Activated CD4-positive, alpha-beta memory T cell treated with anti-CD3 and anti-CD28 coated beads, Interleukin-2, amount 10 ng/mL, durations not matched to agents 7 days and 5 days (primary cell): ENCODE results near the gene UBE2G1. TPM values are rescaled to one million over a fixed set of nuclear protein-coding genes. Genes with fewer than 3 reads are reported as not detected.

ENCODE experiments used
- CTCF ChIA-PET: fragments of 350-600 bp; sonication (Branson Sonifier 250); formaldehyde crosslinking; loops from one replicate; lab custom pipeline; 2021; ENCODE audit warnings: antibody characterized with exemption, inconsistent platforms; lab: Charles Lee
- POLR2A ChIA-PET: fragments of 350-600 bp; sonication (Branson Sonifier 250); formaldehyde crosslinking; loops from one replicate; lab custom pipeline; 2021; ENCODE audit warnings: antibody characterized with exemption; lab: Charles Lee
- DNase-seq: peaks from one replicate; pipeline ENCODE4 v3.0.0-alpha.2; 2020
- H3K27ac Mint-ChIP-seq: one replicate; pipeline ENCODE4 v1.8.0; 2021; ENCODE audit warnings: mild to moderate bottlenecking, mixed read lengths
- H3K27me3 Mint-ChIP-seq: one replicate; pipeline ENCODE4 v1.8.0; 2021; ENCODE audit warnings: mixed read lengths
- H3K36me3 Mint-ChIP-seq: one replicate; pipeline ENCODE4 v1.8.0; 2021; ENCODE audit warnings: low read depth, mixed read lengths
- H3K4me1 Mint-ChIP-seq: one replicate; pipeline ENCODE4 v1.8.0; 2021; ENCODE audit warnings: mixed read lengths
- H3K4me3 Mint-ChIP-seq: one replicate; pipeline ENCODE4 v1.8.0; 2021; ENCODE audit warnings: mild to moderate bottlenecking, mixed read lengths
- H3K9me3 Mint-ChIP-seq: one replicate; pipeline ENCODE4 v1.8.0; 2021; ENCODE audit warnings: mixed read lengths
- total RNA-seq, 2 experiments: library from RNA; stranded (reverse); gene quantifications; one replicate each; pipeline ENCODE4 v1.2.3, GENCODE V29; 2021

UBE2G1 gene
- total RNA-seq, 2 experiments from 2014 or later = 65.3 to 66.4 TPM

DNA sequence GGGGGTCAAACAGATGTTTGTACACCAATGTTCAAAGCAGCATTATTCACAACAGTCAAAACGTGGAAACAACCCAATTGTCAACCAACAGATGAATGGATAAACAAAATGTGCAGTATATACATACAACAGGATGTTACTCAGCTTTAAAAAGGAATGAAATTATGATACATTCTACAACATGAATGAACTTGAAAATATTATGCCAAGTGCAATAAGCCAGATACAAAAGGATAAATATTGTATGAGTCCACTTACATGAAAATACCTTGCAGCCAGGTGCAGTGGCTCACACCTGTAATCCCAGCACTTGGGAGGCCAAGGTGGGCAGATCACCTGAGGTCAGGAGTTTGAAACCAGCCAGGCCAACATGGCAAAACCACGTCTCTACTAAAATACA is 39.9 kb downstream of the UBE2G1 start:
- Mint-ChIP-seq H3K4me1 (peaks cover 7% of the 10 kb centered on the region), H3K27me3 (no peaks in the 10 kb centered on the region), H3K27ac (no peak overlapping the region), H3K36me3 (peaks cover 43% of the 10 kb centered on the region), H3K9me3 (peaks cover 21% of the 10 kb centered on the region), H3K4me3 (no peak overlapping the region)
- CTCF ChIA-PET = no interaction called here
- DNase-seq = no peak
- POLR2A ChIA-PET = no interaction called here

DNA sequence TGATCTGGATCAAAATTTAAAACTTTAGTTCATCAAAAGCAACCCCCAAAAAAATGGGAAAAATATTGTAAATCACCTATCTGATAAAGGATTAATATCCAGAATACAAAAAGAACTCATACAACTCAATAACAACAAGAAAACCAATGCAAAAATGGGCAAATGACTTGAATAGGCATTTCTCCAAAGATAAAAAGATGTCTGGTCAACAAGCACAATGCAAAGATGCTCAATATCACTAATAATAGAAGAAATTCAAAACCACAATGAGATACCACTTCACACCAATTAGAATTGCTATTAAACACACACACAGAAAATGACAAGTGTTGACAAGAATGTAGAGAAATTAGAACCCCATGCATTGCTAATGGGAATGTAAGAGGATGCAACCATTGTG is 40.4 kb downstream of the UBE2G1 start:
- Mint-ChIP-seq H3K27ac (no peak overlapping the region), H3K27me3 (no peaks in the 10 kb centered on the region), H3K9me3 (peaks cover 21% of the 10 kb centered on the region), H3K4me3 (no peak overlapping the region), H3K36me3 (peaks cover 43% of the 10 kb centered on the region), H3K4me1 (peaks cover 7% of the 10 kb centered on the region)
- ChIA-PET CTCF (no interaction called here), POLR2A (no interaction called here)
- no peak for DNase-seq

DNA sequence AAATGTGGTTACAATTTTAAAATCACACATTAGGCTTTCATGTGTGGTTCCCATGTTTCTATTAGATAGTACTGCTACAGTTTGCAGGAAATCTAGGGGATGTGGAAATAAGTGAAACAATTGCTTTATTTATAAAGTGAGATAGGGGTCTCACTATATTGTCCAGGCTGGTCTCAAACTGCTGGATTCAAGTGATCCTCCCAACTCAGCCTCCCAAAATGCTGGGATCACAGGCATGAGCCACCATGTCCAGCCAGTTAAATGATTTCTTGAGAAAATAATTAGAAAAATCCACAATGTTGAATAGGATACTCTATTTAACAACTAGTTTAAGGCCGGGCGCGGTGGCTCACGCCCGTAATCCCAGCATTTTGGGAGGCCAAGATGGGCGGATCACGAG is 42.0 kb downstream of the UBE2G1 start:
- ChIA-PET POLR2A (no interaction called here), CTCF (no interaction called here)
- no peaks in the 10 kb centered on the region for H3K27me3 Mint-ChIP-seq
- H3K4me3 Mint-ChIP-seq = no peak overlapping the region
- peaks cover 36% of the 10 kb centered on the region for H3K36me3 Mint-ChIP-seq
- H3K9me3 Mint-ChIP-seq = peaks cover 21% of the 10 kb centered on the region
- peaks cover 7% of the 10 kb centered on the region for H3K4me1 Mint-ChIP-seq
- DNase-seq = no peak
- H3K27ac Mint-ChIP-seq = no peak overlapping the region

DNA sequence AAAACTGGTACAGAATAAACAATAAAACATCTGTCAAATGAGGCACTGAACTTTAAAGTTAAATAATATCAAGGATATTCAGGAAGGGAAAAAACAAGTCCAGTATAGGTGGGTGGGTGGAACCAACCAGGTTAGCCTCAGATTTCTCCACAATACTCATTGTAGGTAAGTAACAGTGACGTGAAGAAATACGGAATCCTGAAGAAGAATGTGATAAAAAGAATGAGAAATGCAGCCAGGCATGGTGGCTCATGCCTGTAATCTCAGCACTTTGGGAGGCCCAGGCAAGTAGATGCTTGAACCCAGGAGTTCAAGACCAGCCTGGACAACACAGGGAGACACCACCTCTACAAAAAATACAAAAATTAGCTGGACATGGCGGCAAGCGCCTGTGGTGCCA is 47.3 kb downstream of the UBE2G1 start:
- no peaks in the 10 kb centered on the region for H3K9me3 Mint-ChIP-seq
- DNase-seq = no peak
- H3K27me3 Mint-ChIP-seq = no peaks in the 10 kb centered on the region
- no peak overlapping the region for H3K27ac Mint-ChIP-seq
- no peak overlapping the region for H3K4me3 Mint-ChIP-seq
- H3K4me1 Mint-ChIP-seq = peaks cover 6% of the 10 kb centered on the region
- ChIA-PET CTCF (interaction anchor here (0.5 kb wide), 1 partner anchor 14 kb away, joined by 4 read pairs; no protein-coding TSS in a partner anchor), POLR2A (no interaction called here)
- peaks cover 5% of the 10 kb centered on the region for H3K36me3 Mint-ChIP-seq

DNA sequence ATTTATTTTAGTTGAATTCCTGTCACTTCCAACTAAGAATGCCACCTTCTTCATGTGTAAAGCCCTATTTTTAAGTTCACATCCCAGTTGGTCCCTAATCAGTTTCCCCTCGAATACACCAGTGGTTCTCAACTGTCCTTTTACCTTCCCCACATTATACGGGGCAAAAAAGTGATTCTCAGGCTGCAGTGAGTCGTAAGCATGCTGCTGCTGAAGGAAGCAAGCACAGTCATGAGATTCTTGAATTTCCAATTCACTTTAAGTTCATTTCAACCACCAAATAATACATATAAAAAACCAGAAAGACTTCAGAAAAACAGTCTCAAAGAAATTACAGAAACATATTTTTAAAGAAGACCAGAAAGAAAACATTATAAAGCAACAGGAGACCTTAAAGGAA is 47.9 kb downstream of the UBE2G1 start:
- no peak overlapping the region for H3K27ac Mint-ChIP-seq
- no peaks in the 10 kb centered on the region for H3K27me3 Mint-ChIP-seq
- DNase-seq = no peak
- CTCF ChIA-PET = no interaction called here
- H3K4me1 Mint-ChIP-seq = peaks cover 12% of the 10 kb centered on the region
- H3K4me3 Mint-ChIP-seq = no peak overlapping the region
- POLR2A ChIA-PET = no interaction called here
- no peaks in the 10 kb centered on the region for H3K9me3 Mint-ChIP-seq
- H3K36me3 Mint-ChIP-seq = peaks cover 5% of the 10 kb centered on the region

DNA sequence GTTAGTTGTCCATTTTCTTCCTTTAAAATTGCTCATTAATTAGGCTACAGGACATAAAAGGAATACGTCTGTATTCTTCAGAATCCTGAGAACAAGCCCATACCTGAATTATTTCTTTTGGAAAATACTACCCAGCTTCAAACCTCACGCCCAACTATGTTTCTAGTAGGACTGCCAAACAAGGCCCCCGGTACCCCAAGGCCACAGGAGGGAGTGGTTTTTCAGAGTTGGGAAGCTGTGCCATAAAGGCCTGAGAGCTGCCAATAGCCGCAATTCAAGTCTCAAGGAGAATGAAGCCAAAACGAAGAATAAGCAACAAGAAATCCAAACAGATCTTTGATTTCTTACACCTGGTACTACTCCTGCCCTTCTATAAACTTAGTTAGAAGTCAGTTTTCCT is 48.3 kb downstream of the UBE2G1 start:
- Mint-ChIP-seq H3K27ac (no peak overlapping the region), H3K9me3 (no peaks in the 10 kb centered on the region), H3K27me3 (no peaks in the 10 kb centered on the region), H3K4me1 (peaks cover 15% of the 10 kb centered on the region), H3K36me3 (peaks cover 5% of the 10 kb centered on the region), H3K4me3 (no peak overlapping the region)
- no peak for DNase-seq
- ChIA-PET CTCF (no interaction called here), POLR2A (no interaction called here)

DNA sequence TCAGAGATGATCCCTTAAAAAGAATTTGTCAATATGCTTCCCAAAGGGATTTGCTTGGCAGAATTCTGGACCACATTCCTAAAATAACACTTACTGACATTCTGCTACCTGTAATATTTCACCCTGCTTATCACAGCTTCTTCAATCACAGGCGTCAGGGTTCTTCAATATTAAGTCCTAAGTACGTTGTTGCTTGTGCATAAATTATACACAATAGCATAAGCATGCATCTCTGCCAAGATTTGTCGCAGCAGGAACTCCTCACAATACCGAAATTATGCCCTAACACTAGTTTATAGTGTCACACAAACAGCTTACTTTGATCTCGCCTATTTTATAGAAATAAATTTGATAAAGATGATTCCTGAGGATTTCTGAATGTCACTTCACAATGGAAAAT is 48.9 kb downstream of the UBE2G1 start:
- Mint-ChIP-seq H3K4me1 (peaks cover 21% of the 10 kb centered on the region), H3K27ac (no peak overlapping the region), H3K36me3 (peaks cover 5% of the 10 kb centered on the region), H3K9me3 (no peaks in the 10 kb centered on the region), H3K27me3 (no peaks in the 10 kb centered on the region), H3K4me3 (no peak overlapping the region)
- DNase-seq = no peak
- ChIA-PET POLR2A (no interaction called here), CTCF (no interaction called here)

DNA sequence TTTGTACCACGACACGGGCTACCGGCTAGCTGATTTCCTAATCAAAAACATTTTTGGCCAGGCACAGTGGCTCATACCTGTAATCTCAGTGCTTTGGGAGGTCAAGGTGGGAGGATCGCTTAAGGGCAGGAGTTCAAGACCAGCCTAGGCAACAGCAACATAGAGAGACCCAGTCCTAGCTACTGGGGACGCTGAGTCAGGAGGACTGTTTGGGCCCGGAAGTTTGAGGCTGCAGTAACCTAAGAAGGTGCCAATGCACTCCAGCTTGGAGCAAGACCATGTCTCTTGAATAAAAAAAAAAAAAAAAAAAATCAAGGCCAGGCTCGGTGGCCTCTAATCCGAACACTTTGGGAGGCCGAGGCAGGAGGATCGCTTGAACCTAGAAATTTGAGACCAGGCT is 49.8 kb downstream of the UBE2G1 start:
- H3K36me3 Mint-ChIP-seq = peaks cover 2% of the 10 kb centered on the region
- H3K27ac Mint-ChIP-seq = no peak overlapping the region
- H3K4me1 Mint-ChIP-seq = peaks cover 22% of the 10 kb centered on the region
- ChIA-PET POLR2A (no interaction called here), CTCF (interaction anchor here (0.7 kb wide), 1 partner anchor 69 kb away, joined by 3 read pairs; no protein-coding TSS in a partner anchor)
- H3K4me3 Mint-ChIP-seq = no peak overlapping the region
- H3K27me3 Mint-ChIP-seq = no peaks in the 10 kb centered on the region
- no peak for DNase-seq
- H3K9me3 Mint-ChIP-seq = no peaks in the 10 kb centered on the region

DNA sequence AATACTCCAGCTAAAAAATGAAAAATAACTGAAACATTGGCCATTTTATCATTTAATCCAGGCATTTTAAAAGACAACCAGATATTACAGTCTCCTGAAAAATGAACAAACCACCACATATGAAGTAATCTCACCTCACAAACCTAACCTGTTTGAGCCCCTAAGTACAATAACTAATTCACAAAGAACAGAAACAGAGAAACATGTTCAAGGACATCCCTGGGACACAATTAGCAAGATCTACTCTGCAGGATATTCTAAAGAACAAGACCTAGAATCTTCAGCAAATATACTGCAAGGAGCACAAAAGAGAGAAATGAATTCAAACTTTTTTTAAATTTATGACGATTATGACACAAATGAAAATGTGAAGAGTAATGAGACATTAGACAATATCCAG is 51.9 kb downstream of the UBE2G1 start:
- Mint-ChIP-seq H3K36me3 (peaks cover 2% of the 10 kb centered on the region), H3K27ac (no peak overlapping the region), H3K4me3 (no peak overlapping the region), H3K27me3 (no peaks in the 10 kb centered on the region), H3K9me3 (no peaks in the 10 kb centered on the region), H3K4me1 (peaks cover 29% of the 10 kb centered on the region)
- no peak for DNase-seq
- ChIA-PET CTCF (no interaction called here), POLR2A (no interaction called here)

DNA sequence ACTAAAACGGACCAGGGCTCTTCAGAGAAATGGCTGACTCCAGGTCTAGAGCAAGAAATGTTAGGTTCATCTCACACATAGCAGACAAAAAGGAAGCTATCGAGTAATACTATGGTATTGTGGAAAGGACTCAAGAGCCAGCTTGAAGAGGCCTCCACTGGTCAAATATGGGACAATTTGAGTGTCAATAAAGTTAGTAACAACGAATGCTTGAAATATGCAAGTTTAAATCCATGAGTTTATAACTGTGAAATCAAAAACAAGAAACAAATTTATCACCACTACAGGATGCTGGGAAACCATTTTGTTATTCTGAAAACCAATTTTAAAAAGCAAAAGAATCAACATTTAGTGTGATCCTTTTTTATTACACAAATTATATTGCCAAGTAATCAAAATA is 52.3 kb downstream of the UBE2G1 start:
- Mint-ChIP-seq H3K9me3 (no peaks in the 10 kb centered on the region), H3K27me3 (no peaks in the 10 kb centered on the region), H3K36me3 (peaks cover 2% of the 10 kb centered on the region), H3K4me1 (peaks cover 32% of the 10 kb centered on the region), H3K27ac (no peak overlapping the region), H3K4me3 (no peak overlapping the region)
- DNase-seq = no peak
- CTCF ChIA-PET = no interaction called here
- POLR2A ChIA-PET = no interaction called here

DNA sequence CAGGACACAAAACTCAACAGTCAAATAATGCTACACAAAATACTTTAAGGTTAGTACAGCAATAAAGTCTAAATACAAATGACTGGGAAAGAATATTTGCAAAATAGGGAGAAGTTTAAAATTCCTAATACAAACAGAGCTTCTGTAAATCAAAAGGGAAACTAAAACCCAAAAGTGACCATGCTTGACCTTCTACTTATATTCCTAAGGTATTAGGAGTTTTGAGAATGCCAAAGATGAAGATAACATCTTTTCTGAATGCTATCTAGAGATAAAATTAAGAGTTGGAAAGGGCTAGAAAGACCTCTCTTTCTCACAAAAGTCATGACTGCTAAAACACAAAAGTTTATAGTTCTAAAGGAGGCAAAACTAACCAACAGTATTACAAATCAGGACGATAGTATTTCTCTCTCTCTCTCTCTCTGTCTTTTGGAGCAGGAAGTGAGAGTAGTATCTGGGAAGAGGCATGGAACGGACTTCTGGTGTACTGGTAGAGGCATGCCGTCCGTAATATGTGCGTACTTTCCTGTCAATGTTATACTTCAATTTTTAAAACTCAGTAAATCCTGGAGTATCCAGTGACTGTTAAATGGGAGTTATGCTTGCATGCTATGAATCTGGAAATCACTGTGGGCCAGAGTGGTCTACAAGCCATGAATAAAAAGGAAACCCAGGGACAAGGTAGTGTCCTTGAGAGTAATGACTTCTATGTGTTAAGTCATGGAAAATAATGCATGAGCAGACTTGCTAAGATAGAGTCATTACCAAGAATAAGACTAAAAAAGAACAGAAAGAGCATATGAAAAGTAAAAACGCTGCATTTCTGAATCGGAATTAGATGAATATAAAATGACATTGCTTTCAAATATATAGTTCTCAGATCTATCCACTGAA is 53.0 kb downstream of the UBE2G1 start:
- no peak overlapping the region for H3K4me3 Mint-ChIP-seq

DNA sequence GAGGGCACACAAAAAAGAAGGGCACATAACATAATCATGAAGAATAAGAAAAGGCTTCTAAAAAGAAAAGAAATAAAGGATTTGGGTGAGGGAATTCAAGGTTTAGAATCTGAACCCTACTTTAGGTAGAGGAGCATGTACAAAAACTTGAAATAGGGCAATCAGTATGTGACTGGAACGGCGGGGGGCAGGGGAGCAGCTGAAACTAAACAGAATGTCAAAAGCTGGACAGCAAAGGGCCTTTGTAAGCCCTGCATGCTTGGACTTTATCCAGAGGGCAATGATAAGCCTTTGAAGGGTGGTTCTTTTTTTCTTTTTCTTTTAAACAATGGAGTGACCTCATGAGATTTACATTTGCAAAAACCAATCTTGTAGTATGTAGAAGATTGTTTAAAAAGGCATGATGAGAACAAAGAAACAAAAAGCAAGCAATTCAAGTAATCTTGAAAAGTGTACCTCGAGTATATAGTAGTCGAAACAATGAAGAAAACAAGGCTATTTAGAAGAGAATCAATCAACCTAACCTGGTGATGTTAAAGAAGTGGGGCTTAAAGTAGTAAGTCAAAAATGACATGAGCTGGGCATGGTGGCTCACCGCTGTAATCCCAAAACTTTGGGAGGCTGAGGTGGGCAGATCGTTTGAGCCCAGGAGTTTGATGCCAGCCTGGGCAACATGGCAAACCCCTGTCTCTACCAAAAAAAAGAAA is 56.0 kb downstream of the UBE2G1 start:
- H3K4me3 Mint-ChIP-seq = no peak overlapping the region
- DNase-seq = no peak
- H3K27me3 Mint-ChIP-seq = no peaks in the 10 kb centered on the region
- ChIA-PET CTCF (interaction anchor here (1.6 kb wide), 1 partner anchor 110 kb away, joined by 6 read pairs; no protein-coding TSS in a partner anchor), POLR2A (no interaction called here)
- peaks cover 11% of the 10 kb centered on the region for H3K36me3 Mint-ChIP-seq
- H3K4me1 Mint-ChIP-seq = peaks cover 46% of the 10 kb centered on the region
- no peak overlapping the region for H3K27ac Mint-ChIP-seq
- H3K9me3 Mint-ChIP-seq = no peaks in the 10 kb centered on the region

More for the DNA sequence above, 53.0 kb downstream of the UBE2G1 start:
- H3K4me1 Mint-ChIP-seq = peaks cover 39% of the 10 kb centered on the region
- H3K36me3 Mint-ChIP-seq = peaks cover 2% of the 10 kb centered on the region
- no peak for DNase-seq
- H3K27ac Mint-ChIP-seq = no peak overlapping the region
- CTCF ChIA-PET = no interaction called here
- no peaks in the 10 kb centered on the region for H3K27me3 Mint-ChIP-seq
- POLR2A ChIA-PET = no interaction called here
- H3K9me3 Mint-ChIP-seq = no peaks in the 10 kb centered on the region

DNA sequence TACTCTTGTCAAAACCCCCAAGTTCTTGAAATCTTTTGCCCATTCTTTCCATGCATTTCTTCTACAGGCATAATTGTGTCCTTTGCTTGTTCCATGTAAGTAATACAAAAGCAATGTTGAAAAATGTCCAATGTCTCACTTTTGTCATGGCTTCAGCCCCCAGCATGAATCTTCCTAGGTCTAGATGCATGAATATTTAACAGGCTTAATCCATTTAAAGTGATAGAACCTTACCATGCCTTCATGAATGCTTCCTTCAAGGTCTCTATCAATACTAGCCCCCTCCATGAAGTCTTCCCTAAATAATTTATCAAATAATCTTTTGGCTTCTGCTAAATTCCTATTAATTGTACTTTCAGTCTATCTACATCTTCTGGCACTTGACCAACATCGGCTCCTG is 56.6 kb downstream of the UBE2G1 start:
- Mint-ChIP-seq H3K36me3 (peaks cover 13% of the 10 kb centered on the region), H3K27me3 (no peaks in the 10 kb centered on the region), H3K4me1 (peaks cover 45% of the 10 kb centered on the region), H3K9me3 (no peaks in the 10 kb centered on the region), H3K4me3 (no peak overlapping the region), H3K27ac (no peak overlapping the region)
- DNase-seq = no peak
- POLR2A ChIA-PET = no interaction called here
- CTCF ChIA-PET = no interaction called here
